NB4 (cell line): ENCODE data around the gene C22orf42.
A peak's percentile ranks its signal among the peaks of the same experiment; 100 is the strongest.

Source experiments
- DNase-seq: peaks from one replicate; pipeline ENCODE4 v3.0.0; 2010; ENCODE audit warnings: low read depth
- H3K4me3 ChIP-seq: one replicate; pipeline ENCODE4 v1.5.1; 2011; ENCODE audit warnings: mild to moderate bottlenecking, low read depth, low read length, moderate library complexity
- CTCF ChIP-seq: IDR thresholded peaks from one replicate; pipeline ENCODE4 v1.5.1; 2012; ENCODE audit warnings: low read depth, low read length
- MAX ChIP-seq: IDR thresholded peaks from 2 replicates; pipeline ENCODE4 v1.6.1; 2011; ENCODE audit warnings: low read depth, low read length
- MYC ChIP-seq: IDR thresholded peaks from 2 replicates; pipeline ENCODE4 v1.6.1; 2011; ENCODE audit warnings: low read depth, low read length
- POLR2A ChIP-seq: IDR thresholded peaks from 2 replicates; pipeline ENCODE4 v1.6.1; 2011; ENCODE audit warnings: mild to moderate bottlenecking; ENCODE audit not compliant: insufficient read length; ENCODE audit errors: extremely low read depth

Gene C22orf42

GRCh38 chr22:32183625-32184024, 24.5 kb upstream of the C22orf42 start:
- DNase-seq = no peak
- no peak overlapping the region for H3K4me3 ChIP-seq
- TF ChIP-seq MAX (no peak), POLR2A (no peak), CTCF (no peak), MYC (no peak)

- TF ChIP-seq MYC (no peak), POLR2A (no peak), CTCF (no peak)
- no peak for DNase-seq
- no peak overlapping the region for H3K4me3 ChIP-seq
Measured at GRCh38 chr22:32181043-32181442, 21.9 kb upstream of the C22orf42 start.

- peak; percentile 20 for DNase-seq
- no peak for TF ChIP-seq POLR2A
- TF ChIP-seq MAX = no peak
- no peak for TF ChIP-seq MYC
- no peak for TF ChIP-seq CTCF
- H3K4me3 ChIP-seq = no peak overlapping the region
Measured at GRCh38 chr22:32177221-32177765, 18.2 kb upstream of the C22orf42 start.

GRCh38 chr22:32175683-32176644, 16.9 kb upstream of the C22orf42 start:
- TF ChIP-seq MAX (no peak), POLR2A (no peak), CTCF (no peak), MYC (no peak)
- no peak for DNase-seq
- no peak overlapping the region for H3K4me3 ChIP-seq

- no peak for DNase-seq
- no peak overlapping the region for H3K4me3 ChIP-seq
- TF ChIP-seq MYC = no peak
- TF ChIP-seq CTCF = no peak
- no peak for TF ChIP-seq MAX
- no peak for TF ChIP-seq POLR2A
Measured at GRCh38 chr22:32175115-32175514, 16.0 kb upstream of the C22orf42 start.
